HG03342 (cell line): ENCODE data around the gene PCNT.

Experiments
- ATAC-seq: cut with Tn5 transposase; IDR thresholded peaks from one replicate; pipeline ENCODE4 v1.9.1; 2021; ENCODE audit warnings: mild to moderate bottlenecking, moderate library complexity; ENCODE audit not compliant: unreplicated experiment

Gene PCNT

DNA sequence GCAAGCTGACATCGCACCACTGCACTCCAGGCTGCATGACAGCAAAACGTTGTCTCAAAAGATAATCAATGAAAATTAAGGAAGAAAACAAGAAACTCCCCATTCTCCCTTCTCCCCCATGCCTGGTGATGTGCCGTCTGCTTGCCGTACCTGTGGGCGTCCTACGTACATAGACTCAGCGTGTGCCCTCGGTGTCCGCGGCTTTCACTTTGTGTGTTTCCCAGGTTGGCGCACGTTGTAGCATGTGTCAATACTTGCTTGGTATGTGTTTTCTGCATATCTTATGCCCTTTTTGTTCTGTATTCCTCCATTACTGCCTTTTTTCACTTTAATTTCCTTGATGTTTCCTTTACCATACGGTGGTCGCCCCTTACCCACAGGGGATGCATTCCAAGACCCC, 53.8 kb downstream of the PCNT start:
- ATAC-seq, result no peak

DNA sequence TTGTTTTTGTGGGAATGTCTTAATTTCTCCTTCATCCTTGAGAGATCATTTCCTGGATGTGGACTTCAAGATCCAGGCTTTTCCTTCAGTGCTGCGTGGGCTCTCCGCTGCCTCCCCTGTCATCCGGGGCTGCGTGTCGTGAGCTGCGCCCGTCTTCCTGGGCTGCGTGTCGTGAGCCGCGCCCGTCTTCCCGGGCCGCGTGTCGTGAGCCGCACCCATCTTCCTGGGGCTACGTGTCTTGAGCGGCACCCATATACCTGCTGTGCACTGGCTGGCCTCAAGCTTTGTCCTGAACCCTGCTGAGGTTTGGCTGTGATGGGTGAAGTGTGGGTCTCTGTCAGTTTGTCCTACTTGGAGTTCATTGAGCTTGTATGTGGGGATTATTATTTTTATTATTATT, 55.1 kb downstream of the PCNT start:
- ATAC-seq, result no peak

DNA sequence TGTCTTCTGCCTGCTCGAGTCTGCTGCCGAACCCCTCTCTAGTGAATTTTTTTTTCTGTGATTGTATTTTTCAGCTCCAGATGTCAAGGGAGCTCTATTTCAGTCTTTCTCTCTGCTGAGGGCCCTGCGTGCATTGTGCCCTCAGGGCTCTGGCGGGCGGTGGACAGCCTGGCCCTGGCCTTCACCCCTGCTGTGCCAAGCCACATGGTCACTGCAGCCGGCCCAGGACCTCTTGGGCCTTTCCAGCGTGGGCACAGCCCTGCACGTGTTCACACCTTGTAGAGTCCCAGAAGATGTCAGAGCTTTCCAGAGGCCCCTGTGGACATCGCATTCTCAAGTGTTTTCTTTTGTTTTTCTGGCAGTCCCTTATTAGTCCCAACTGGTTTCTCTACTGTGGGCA, 55.7 kb downstream of the PCNT start:
- no peak for ATAC-seq

DNA sequence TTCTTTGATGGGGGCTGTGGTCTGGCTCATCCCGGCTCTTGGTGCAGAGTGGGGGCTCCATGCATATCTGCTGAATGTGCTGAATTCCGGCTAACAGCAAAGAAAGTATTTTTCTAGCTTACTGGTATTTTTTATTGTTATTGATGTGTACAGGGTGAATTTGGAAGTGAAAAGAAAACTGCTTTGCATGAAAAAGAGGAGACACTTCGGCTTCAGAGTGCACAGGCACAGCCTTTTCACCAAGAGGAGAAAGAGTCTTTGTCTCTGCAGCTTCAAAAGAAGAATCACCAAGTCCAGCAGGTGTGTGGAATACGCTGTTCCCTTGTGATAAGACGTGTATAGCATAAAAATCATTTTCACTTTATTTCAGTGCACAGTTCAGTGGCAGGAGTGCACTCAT, 57.6 kb downstream of the PCNT start:
- no peak for ATAC-seq

DNA sequence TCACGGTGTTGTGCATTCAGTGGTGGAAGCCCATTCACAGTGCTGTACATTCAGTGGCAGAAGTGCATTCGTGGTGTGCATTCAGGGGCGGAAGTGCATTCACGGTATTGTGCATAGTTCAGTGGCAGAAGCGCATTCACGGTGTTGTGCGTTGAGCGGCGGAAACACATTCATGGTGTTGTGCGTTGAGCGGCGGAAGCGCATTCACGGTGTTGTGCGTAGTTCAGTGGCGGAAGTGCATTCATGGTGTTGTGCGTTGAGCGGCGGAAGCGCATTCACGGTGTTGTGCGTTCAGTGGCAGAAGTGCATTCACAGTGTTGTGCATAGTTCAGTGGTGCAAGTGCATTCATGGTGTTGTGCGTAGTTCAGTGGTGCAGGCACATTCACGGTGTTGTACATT, 60.6 kb downstream of the PCNT start:
- no peak for ATAC-seq

DNA sequence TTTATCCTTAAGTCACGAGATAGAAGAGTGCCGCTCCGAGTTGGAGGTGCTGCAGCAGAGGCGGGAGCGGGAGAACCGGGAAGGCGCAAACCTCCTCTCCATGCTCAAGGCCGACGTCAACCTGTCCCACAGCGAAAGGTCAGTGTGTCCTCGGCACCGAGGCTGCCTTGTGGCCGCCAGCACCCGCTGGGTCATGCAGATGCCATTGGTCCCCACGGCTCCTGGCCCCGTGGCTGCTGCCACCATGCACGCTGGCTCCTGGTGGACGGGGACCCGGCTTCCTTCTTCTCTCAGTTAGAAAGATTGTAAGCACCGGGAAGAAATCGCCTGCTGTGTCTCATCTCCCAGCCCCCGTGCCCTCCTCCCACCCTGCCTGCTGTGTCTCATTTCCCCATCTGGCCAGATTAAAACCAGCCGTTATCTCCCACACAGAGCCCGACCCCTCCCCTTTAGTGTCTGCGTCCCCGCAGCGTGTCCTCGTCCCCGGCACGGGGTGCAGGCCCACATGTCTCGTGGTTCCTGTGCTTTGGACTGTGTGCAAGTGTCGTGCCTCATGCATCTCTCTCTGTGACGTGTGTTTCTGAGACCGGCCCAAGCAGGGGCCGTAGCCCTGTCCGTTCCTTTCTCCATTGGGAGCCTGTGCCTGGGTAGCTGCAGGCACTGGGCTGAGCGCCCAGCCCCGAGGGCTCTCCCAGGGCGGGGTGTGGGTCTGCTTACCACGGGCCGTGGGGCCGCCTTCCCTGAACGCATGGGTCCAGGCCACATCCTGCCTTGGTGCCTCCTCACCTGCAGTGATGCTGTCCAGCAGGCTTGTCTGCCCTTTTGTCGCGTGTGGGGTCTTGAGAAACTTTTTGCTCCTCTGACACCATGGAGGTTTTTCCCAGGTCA, 62.1 kb downstream of the PCNT start:
- no peak for ATAC-seq

DNA sequence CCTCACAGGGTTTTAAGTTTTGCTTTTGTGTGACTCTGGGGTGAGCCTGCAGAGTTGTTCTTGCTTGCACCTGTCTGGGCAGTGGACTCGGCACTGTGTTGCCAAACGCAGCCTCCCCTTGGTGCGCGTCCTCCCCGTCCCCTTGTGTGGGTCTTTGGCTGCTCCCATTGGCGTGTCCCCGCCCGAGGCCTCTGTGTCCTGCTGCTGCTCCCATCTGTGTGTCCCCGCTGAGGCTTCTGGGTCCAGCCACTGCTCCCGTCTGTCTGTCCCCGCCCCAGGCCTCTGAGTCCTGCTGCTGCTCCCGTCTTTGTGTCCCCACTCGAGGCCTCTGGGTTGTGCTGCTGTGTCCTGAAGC, 62.8 kb downstream of the PCNT start:
- ATAC-seq, result no peak

DNA sequence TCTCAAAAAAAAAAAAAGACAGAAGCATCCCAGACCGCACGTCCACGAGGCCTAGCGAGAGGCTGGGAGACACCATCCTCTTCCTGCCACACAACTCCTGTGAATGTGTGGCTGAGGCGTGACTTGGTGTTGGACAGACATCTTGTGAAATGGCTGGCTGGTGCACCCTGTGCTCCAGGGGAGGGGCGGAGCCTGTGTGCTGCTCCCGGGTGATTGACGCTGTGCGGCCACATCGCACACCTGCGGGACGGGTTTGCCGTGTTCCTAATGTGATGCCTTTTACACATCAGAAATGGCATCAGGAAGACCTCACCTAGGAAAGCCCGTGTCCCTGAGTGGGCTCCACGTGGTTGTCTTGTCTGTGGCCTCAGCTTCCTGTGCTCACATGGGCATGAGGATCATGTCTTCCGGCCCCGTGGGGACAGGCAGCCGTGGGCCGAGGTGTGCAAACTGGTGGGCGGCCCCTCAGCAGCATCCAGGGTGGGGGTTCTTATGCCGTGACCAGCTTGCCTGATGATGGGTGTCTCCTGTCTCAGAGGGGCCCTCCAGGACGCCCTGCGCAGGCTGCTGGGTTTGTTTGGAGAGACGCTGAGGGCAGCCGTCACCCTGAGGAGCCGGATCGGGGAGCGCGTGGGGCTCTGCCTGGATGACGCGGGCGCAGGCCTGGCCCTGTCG, 64.4 kb downstream of the PCNT start:
- ATAC-seq, result no peak

DNA sequence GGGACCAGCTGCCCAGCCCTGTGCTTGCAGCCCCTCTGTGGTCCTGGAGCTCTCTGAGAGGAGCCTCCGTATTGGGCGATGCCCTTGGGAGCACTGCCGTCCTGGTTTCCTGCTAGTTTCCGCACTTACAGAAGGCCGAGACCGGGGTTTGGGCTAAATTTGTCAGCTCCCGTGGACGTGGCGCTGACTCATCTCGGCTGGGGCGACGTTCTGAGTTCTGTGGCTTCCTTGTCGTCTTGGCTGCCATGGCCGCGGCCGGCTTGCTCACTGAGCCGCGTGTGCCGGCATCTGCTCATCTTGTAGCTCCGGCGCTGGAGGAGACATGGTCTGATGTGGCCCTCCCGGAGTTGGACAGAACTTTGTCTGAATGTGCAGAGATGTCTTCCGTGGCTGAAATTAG, 64.9 kb downstream of the PCNT start:
- no peak for ATAC-seq

DNA sequence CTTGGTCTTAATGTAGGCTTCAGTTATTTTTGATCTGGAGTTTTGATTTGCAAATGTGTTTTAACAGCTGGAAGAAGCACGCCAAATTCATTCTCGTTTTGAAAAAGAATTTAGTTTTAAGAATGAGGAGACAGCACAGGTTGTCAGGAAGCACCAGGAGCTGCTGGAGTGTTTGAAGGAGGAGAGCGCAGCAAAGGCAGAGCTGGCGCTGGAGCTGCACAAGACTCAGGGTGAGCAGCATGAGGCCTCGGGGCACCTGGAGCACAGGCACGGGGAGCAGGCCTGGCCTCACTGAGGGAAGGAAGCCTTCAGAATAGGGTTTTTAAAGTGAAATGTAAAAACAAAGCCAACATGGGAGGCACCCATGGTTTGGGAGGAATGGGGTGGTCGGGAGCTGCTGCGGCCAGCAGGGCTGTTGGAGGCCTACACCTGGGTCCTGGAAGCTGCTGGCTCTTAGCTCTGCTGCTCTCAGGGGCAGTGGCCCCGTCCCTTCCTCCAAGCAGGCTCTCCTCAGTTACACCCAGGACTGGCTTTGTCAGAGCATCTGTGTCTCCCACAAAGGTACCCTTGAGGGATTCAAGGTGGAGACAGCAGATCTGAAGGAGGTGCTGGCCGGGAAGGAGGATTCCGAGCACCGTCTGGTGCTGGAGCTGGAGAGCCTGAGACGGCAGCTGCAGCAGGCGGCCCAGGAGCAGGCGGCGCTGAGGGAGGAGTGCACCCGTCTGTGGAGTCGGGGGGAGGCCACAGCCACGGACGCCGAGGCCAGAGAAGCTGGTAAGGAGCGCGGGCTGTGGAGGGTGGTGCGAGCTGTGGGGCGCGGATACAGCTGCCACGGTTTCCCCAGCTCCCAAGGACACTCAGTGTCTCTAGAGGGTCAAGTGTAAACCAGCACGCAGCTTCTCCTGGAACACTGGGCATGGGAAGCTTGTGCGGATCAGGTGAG, 66.9 kb downstream of the PCNT start:
- ATAC-seq, result no peak

DNA sequence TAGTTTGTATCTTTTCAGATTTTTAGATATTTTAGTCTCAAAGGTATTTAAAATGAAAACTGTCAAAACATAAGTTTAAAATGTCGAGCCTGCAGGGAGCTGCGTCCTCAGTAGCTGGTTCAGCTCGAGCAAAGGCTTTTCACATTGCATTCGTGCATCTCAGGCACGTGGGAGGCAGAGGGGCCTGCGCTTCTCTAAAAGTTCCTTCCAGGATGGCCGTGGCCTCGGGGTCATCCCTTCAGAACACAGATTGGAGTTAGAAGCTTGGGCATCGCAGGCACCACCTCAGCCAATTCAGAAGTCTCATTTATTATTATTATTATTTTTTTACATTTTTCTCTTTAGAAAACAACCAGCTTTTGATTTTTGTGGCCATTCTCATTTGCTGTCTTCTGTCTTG, 67.8 kb downstream of the PCNT start:
- no peak for ATAC-seq

DNA sequence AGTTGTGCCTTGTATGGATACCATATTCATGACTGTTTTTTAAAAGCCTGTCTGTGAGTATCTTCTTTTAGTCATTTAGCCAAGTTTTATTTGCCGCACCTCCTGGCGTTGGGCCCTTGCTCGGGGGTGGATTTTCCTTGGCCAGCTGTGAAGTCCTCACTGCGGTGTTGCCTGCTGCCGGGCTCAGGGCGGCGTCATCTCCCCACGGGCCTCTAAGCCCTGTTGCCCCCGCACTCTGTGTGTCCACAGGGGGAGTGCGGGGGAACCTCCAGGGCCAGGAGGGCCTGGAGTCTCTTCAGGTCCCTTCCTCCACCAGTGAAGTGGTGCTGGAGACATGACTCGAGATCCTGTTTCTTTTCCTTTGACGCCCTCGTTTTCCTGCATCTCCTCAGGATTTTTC, 69.0 kb downstream of the PCNT start:
- no peak for ATAC-seq

DNA sequence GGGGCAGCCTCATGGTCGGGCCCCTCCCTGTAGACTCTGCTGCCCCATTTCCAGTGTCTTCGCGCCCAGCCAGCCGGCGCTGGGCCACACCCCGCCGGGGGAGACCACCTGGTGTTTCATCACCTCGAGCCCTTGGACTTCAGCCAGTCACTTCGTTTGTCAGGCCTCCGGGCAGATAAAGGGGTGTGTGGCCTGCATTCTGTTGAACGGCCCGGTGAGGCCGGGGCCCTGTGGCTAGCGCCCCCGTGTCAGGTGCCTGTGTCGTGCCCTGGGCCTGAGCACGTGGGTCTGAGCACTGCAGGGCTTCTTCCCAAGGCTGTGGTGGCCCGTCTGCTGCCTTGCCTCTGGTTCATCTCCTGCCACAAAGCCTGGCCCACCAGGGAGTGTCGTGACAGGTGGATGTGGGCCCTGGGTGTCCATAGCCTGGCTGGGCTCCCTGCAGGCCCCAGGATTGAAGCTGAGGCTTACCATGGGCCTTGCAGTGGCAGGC, 69.5 kb downstream of the PCNT start:
- no peak for ATAC-seq

DNA sequence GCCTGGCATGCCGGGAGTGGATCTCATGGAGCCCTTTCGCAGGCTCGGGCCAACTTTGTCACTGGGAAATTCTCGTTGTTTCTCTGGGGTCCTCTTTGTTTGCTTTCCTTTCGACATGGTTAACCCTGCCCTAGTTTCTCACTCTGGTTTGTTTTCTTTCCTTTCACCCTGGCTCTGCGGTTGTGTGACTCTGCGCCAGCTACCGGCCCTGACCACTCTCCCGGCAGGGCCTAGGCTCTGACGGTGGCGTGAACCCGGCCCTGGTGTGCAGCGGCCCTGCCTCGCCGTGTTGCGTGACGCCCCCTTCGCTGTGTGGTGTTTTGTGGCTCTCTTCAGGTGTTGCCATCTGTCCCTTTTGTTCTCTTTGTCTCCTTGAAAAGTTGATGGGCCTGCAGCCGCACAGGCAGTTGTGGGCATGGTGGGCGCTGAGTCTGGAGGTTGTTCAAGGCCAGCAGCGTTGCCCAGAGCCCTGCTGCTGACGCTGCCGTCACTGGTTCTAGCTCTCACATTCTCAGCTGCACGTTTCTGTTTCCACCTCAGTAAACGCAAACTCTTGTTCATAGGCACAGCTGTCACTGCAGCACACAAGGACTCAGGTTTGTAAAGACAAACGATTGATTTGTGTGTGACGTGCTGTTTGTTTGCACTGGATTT, 70.1 kb downstream of the PCNT start:
- ATAC-seq, result no peak

DNA sequence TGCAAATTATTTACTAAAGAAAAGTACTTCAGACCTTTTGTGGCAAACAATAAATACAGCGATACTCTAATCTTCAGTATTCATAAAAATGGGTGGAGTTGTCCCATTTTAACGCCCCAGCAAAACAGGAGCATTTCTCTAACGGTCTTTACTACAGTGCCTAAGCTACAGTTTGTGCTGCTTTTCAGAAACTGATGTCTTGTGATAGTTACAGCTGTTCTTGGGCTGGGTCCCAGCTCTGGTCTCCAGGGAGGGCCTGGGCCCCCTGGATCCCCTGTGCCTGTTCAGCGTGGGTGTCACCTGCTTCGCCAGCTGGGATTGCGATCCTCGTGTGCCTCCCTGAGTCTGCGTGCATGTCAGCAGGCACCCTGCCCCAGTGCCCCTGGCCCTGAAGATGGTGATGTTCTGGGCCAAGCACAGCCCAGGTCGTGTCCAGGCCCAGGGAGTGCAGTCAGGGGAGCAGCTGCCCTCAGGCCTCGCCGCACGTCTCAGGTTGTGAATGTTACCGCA, 70.7 kb downstream of the PCNT start:
- ATAC-seq, result no peak

DNA sequence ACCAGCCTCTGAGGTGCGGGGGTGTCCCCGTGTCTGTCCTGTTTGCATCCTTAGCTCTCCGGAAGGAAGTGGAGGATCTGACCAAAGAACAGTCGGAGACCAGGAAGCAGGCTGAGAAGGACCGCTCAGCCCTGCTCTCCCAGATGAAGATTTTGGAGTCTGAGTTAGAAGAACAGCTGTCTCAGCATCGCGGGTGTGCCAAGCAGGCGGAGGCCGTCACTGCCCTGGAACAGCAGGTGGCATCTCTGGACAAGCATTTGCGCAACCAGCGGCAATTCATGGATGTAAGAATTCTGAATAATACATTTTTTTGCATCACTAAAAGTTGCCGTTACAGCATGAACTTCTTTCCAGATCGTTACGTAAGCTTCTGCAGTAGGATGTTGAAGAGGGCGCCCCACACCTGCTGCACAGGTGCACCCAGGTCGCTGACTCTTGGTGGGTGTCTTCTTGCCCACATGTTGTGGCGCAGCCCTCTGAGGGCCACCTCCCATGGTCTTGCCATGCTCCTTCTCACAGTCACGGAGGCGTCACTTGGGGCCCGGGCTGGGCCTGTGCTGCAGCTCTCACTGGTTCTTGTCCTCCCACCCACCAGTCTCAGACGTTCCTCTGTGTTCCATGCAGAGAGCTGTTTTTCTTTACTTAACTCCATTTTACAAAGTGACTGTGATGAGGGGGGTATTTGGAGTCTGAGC, 73.4 kb downstream of the PCNT start:
- no peak for ATAC-seq

DNA sequence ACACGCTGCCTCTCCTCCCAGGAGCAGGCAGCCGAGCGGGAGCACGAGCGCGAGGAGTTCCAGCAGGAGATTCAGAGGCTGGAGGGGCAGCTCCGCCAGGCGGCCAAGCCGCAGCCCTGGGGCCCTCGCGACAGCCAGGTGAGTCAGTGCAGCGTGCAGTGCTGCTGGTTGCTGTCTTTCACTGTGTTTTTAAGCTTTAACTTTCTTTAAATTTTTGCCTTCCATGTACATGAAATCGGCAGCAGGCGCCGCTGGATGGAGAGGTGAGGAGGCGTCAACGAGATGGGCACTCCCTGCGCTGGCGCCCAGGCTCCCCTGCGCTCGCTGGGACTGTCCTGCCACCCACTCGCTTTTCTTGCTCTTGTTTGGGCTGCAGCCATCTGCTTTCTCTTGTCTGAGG, 74.0 kb downstream of the PCNT start:
- ATAC-seq, result no peak

DNA sequence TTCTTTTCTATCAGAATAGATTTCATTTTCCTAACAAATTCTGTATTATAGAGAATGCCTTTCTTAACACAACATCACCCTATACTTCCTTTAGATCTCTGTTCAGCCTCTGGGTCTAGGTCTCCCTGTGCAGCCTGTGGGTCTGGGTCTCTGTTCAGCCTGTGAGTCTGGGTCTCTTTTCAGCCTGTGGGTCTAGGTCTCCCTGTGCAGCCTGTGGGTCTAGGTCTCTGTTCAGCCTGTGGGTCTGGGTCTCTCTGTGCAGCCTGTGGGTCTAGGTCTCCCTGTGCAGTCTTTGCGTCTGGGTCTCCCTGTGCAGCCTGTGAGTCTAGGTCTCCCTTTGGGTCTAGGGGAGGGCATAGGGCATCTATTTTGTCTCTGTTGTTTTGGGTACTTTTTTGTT, 75.2 kb downstream of the PCNT start:
- no peak for ATAC-seq

DNA sequence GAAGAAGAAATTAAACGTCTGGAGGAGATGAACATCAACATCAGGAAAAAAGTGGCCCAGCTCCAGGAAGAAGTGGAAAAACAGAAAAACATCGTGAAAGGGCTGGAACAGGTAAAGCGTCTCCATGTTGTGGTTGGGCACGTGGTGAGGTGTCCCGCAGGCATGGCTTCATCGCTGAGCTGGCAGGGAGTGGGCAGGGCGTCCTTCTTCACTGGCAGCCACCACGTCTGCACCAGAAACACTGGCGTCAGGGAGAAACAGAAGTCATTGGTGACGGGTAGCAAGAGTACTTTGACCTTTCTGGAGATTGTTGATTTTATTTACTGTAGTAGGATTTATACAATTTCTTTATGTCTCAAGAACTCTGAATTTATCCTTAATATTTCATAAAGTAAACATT, 75.7 kb downstream of the PCNT start:
- ATAC-seq, result no peak
